Stimulated activated CD4-positive, alpha-beta T cell treated with anti-CD3 and anti-CD28 coated beads, Interleukin-15, amount 100 ng/mL, for 24 hours (primary cell): ENCODE results near the gene HSD17B8.

Experiments
- DNase-seq: peaks from one replicate; pipeline ENCODE4 v3.0.0-alpha.2; 2020

The HSD17B8 gene

DNA sequence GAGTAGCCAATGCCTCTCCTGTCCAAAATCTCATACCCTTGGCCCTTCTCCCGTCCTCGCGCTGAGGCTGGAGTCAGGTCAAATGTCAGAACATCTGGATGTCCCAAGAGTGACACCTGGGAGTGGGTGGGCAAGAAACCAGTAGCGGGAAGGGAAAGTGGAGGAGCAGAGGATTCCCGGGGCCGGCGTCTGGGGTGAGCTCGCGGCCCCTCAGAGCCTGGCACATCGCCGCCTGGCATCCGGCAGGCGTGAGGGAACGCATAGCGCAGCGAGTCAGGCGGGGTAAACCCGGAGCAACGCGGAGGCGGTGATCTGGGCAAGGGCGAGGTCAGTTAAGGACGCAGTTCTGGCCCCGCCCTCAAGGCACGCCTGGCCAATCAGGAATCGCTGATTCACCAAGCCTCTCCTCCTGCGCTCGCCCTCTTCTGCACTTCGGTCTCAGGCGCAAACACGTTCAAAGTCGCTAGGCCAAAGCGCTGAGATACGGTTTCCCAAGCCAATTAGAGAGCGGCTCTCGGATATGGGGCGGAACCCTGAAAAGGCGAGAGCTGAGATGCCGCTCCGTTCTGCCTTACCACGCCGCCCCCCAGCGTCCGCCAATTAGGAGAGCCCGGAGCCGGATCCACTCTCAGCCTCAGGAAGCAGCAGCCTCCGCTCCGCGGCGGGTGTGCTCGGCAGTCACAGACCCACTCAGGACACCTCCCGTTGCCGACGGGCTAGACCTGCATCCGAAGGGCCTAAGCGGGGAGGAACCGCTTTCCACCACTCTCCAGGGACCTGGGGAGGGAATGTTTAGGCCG lies 44.7 kb downstream of the HSD17B8 start:
- peak; percentile 98 for DNase-seq

DNA sequence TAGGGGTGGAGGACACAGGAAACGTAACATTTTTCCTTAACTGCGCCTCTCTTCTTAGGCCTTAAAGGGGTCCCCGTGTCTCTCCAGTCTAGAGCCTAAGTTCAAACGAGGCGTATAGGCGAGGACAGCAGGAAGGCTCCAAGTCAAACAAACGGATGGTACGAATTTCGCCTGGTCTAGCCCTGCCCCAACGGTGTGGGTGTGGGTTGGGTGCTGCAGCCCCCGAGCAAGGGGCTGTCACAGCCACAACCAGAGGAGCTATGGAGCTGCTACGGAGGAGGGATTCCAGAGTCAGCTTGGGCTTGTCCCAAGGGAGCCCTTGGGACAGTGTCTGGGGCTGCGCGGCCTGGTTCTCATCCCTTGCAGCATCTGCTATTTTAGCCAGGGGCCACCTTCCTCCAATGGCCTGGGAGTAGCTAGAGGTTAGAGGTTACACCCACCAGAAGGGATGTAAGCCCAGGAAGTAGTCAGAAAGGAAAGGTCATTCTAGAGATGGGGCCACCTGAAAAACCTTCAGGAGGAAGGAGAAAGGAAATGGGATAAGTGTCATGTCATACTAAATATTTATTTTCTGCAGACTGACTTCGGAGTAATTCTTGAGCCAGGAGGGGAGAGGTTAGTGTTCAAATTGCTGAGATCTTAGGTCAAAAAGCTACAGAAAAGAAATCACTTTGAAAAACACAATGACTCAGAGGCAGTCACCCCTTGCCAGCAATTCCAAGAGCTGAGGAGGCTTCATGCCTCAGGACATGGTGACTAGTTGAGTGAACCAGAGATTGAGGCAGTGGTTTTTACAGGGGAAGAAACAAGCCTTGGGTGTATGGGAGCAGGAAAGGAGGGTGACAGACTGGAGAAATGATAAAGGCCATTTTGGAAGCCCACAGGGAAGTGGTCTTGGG lies 45.5 kb downstream of the HSD17B8 start:
- DNase-seq = peak; percentile 13

DNA sequence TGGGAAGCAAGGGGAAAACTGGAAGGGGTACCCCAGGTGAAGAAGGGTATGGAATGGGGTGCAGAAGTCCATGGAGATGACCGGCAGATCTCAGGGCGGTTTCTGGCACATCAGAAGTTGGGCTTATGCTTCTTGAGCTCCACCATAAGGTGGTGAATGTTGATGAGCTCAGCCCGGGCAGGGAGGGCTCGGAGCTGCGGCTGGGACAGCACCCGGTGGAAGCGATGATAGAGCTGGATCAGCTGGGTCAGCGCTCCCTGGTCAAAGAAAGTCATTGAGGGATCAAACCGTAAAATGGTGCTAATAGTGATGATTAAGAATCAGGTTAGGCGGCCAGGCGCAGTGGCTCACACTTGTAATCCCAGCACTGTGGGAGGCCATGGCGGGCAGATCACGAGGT lies 46.3 kb downstream of the HSD17B8 start:
- no peak for DNase-seq

DNA sequence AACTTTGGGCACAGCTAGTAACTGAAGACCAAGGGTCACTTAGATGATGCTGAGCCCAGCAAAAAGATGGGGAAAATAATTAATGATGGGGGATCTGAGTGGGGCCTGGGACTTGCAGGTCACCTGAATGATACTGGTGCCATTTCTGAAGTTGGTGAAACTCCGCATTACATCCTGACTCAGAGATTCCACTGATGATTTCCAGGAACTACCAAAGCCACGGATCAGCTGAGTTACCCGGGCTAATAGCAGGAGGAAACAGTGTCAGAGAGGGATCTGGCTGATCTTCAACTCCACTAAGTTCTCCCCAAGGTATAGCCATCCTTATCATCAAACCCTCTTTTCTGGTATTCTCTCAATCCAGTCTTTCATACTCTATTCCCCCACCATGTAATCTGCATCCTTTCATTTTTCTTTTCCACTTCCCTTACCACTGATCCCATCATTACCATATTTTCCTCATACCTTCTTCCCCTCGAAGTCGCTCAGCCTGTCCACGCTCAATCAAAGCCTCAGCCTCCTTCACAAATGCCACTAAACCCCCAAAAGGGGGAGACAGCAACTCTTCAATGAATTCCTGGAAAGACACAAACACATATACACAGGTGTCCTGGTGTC lies 47.0 kb downstream of the HSD17B8 start:
- DNase-seq = peak; percentile 18

DNA sequence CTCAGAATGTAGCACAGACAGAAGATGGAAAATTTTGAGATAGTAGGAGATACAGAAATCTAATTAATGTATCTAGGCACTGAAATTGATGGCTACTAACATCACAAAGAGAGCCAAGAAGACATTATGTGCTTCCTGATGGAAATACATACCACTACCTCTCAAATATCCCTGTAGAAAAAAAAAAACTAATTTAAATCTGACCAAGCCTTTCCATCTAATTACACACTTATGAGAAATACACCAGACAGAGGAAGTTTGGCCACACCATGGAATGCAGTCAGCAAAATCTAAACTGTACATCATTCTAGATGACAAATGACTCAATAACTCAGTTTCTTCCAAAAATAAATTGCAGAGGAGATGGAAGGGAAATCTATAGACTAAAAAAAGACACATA lies 48.3 kb downstream of the HSD17B8 start:
- DNase-seq = no peak

DNA sequence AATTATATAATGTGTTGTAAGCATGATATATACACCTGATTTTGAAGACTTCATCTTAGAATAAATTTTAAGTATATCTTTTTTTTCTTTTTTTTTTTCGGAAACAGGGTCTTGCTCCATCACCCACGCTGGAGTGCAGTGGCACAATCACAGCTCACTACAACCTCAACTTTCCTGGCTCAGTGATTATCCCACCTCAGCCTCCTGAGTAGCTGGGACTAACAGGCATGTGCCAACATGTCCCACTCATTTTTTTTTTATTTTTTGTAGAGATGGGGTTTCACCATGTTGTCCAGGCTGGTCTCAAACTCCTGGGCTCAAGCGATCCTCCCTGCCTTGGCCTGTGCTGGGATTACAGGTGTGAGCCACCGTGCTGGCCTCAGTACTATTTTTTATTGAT lies 50.1 kb downstream of the HSD17B8 start:
- DNase-seq = no peak
